GM18951 (cell line): Measurements from ENCODE around the gene IL3.

Experiments used
- POLR2A ChIP-seq: IDR thresholded peaks from 4 replicates; pipeline ENCODE4 v1.6.1; 2011; ENCODE audit warnings: mild to moderate bottlenecking; ENCODE audit not compliant: insufficient read length, insufficient read depth; ENCODE audit errors: extremely low read depth
- in situ Hi-C: fragments of 300-500 bp; cut with MboI; formaldehyde crosslinking; loops from one replicate; pipeline ENCODE4 v1.12.0; 2022; ENCODE audit warnings: low sequenced_read_pairs, mixed read lengths, inconsistent platforms; ENCODE audit not compliant: unreplicated experiment

IL3 gene

DNA sequence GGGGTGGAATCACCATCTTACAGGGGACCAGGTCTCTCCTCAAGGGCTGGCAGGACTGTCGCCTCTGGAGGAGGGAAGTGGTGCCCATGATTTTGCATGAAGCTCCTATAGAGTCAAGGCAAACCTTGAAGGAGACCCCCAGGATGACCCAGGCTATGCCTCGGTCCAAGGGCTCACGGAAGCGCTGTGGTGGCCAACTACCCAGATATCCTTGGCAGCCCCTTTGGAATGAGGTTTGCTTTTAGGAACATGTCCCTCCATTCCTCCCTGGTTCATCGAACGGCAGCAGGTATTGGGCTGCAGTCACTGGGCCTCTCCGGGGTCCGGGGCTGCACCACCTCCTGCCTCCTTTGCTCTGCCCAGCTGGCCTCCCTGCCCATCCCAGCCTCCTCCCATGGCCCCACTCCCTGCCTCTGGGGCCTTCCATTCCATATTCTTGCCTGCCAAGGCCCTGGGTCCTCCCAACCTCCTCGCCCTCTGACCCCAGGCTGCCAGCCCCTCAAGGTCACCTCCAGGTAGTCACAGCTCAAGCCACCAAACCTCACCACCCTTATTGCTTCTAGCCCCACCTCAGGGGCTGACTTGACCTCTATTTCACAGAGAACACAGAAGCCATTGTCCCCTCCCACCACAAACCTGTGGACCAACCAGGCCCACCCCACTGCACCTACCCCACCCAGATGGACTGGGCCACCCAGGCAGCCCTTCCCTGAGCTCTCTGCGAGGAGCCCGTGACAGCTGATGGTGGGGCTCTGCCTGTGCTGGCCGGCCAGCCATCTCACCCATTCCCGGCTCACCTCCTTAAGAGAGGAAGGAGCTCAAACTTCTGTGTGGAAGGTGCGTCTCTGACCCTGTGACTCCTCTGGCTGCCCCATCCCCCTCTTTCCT lies 3.6 kb upstream of the IL3 start:
- in situ Hi-C loops = no loop called here
- TF ChIP-seq POLR2A = no peak

DNA sequence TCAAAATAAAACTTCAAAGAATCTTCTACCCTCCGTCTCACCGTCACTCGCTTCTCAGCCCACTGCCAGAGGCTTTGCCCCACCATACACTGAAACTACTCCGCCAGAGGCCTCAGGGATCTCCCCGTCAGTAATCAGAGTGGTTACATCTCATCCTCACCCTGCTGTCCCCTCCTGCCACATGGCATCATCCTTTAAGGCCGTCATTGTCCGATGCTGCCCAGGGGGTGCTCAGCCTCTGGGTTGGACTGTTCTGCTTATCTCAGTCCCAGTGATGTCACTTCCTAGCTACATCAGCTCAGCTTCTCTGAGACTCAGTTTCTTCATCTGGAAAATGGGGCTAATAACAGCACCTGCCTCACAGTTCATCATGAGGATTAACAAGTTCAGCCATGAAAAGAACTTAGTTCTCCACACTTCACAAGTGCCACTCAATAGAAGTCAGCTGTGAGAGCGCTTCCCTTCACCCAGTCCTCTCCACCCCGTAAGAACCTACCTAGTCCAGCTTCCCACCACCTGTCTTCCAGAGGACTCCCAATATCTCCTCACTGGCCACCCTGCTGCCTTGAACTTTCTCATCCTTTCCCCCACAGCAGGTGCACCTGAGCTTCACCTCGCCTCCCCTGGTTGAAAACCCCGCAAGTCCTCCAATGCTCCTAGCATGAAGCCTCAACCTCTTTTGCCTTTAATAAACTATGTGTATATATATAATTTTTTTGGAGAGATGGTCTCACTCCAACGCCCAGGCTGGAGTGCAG lies 2.8 kb upstream of the IL3 start:
- TF ChIP-seq POLR2A = no peak
- in situ Hi-C loops = no loop called here

DNA sequence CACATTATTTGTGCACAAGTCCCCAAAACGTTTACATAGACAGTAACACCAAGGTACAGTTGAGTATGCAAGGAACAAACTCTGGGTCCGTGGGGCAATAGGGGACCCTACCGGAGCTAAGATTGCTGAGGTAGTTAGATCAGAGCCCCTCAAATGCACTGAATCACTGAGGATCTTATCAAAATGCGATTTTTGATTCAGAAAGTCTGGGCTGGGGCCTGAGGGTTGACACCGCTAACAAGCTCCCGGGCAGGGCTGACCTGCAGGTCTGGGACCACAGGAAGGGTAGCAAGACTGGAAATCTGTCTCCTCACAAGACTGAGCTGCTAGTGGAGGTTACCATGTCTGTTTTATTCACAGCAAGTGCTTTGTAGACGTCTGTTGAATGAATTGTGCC lies 1.8 kb upstream of the IL3 start:
- in situ Hi-C loops = no loop called here
- TF ChIP-seq POLR2A = no peak

DNA sequence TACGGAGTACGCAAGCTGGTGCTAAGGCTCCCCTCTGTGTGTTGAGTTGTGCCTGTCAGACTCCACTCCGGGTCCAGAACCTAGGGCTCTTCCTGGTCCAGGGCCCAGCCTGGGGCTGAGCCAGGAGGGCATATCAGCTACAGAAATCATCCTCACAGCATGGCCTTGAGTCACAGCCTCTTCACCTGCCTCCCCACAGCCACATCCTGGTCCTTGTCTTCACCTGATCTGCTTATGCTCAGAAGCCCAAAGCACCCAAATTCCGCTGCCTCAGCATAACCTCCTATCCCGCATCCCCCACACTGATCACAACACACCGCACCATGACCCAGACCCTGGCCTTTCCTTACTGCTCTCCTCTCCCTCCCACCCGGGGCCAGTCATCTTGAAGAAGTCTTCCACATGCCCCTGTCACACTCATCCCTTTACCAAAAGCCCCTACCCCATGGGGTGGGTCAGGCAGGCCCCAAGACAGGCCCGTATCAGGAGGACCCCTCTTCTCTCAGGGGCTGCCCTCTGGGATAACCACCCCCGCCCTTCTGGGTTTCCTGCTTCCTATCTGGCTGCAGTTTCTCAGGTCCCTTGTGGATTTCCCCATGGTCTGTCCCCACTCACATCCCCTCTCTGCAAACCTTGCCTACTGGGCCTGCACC lies 1.3 kb upstream of the IL3 start:
- in situ Hi-C loops = no loop called here
- no peak for TF ChIP-seq POLR2A

DNA sequence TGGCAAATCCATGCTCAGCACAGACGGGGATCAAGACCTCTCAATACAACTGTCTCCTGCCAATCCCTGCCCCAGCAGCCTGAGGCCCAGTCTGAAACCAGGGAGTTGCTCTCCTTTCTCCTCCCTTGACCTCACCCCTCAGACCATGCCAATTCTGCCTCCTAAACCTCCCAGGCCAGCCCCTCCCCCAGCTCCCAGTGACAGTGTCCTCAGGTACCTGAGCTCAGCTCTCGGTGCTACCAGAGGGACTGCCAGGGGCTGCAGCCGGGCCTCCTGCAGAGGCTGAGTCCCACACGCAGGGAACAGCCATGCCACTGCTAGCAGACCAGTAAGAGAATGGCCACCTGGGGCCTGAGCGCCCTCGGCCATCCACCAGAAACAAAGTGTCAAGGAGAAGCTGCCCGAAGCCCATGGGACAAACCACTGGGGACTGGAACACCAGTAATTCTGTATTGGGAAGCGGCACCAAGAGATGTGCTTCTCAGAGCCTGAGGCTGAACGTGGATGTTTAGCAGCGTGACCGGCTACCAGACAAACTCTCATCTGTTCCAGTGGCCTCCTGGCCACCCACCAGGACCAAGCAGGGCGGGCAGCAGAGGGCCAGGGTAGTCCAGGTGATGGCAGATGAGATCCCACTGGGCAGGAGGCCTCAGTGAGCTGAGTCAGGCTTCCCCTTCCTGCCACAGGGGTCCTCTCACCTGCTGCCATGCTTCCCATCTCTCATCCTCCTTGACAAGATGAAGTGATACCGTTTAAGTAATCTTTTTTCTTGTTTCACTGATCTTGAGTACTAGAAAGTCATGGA lies 557 bp upstream of the IL3 start:
- no peak for TF ChIP-seq POLR2A
- in situ Hi-C loops = no loop called here

DNA sequence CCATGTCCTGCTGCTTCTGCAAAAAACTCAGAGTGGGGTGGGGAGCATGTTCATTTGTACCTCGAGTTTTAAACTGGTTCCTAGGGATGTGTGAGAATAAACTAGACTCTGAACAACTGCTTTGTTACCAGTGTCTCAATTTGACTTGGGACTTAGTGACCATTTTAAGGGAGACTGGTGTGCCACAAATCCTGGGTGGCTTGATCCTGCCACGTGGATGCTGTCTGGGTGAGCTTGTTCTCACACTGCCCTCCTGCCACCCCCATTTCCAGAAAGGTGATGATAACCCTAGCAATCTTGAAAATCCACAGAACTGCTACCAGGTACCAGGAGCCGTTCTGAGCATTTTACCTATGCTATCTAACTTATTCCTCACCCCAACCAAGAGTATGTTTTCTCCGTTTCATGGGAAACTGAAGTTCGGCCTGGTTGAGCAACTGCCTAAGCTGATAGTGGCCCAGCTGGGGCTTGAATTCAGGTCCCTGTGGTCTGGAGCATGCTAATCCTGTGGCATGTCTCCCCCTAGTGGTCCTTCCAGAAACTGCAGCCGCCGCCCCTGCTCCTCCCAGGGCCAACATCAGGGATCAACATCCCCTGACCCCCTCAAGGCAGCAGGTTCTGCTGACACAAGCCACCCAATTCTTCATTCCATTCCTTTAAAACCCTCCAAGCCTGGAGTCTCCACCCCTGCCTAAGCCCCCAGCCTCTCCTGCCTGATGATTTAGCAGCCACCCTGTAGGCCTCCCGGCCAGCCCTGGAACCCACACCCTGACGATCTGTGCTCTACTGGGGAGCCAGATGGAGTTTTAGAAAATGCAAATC lies 2.8 kb downstream of the IL3 start:
- no peak for TF ChIP-seq POLR2A
- in situ Hi-C loops = no loop called here

DNA sequence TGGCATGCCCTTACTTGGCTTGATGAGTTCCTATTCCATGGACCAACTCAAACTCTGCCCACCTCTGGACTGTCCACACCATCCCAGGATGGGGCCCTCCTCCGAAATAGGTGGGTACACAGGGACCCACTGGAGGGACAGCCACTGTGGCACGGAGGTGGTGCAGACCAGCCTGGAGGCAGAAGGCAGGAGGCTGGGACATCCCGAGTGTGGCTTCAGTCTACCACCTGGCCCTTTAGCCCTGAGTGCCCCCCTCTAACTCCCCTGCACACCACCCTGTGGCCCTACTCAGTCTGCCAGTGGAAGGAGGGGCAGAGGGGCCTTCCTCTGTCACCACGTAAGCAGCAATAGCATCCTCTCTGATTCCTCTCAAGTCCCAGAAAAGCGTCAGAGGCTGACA lies 3.7 kb downstream of the IL3 start:
- TF ChIP-seq POLR2A = no peak
- in situ Hi-C loops = no loop called here

DNA sequence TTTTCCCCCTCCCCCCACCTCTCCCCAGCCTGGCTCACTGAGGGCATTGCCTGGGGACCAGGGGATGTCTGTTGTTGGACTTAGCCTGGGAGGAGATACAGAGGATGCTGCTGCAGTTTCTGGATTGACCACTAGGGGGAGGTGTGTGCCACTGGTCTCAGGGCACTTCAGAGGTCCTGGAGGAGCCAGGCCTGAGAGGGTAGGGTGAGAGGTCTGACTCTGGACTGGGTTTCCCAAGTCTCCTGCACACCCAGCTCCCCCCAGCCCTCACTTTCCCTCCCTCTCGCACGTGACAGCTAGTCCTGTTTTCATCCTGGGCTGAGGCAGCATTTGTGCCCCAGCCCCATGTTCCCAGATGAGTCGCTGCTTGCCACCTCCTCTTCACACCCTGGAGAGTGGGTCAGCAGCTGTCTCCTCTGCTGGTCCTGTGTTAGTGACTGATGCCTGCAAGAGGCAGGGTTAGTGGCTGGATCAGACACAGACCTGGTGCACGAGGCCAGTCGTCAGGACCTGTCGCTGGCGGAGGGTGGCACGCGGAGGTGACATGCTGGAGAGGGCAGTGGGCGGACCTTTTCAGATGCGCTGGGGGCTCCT lies 4.4 kb downstream of the IL3 start:
- in situ Hi-C loops = no loop called here
- TF ChIP-seq POLR2A = no peak

DNA sequence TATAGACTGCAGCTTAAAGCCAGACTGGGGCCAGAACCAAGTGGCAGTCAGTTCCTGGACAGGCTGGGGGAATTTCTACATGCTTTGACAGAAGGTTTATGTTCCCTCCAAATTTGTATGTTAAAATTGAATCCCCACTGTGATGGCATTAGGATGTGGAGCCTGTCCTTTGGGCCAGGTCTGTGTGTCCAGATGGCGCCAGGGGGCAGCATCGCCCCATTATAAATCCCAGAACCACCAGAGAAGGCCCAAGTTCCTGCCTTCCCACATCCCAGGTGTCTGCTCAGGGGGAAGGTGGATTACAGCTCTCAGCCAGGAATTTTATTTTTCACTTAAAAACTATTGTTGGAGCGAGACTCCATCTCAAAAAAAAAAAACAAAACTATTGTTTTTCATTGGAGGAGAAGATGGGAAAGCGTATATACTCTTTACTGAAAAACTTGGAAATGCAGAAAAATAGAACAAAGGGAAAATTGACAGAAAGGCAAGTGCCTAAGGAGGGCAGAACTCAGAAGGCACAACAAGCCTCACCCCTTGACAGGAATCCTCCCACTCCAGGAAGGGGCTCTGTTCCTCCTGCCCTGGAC lies 5.0 kb downstream of the IL3 start:
- in situ Hi-C loops = no loop called here

DNA sequence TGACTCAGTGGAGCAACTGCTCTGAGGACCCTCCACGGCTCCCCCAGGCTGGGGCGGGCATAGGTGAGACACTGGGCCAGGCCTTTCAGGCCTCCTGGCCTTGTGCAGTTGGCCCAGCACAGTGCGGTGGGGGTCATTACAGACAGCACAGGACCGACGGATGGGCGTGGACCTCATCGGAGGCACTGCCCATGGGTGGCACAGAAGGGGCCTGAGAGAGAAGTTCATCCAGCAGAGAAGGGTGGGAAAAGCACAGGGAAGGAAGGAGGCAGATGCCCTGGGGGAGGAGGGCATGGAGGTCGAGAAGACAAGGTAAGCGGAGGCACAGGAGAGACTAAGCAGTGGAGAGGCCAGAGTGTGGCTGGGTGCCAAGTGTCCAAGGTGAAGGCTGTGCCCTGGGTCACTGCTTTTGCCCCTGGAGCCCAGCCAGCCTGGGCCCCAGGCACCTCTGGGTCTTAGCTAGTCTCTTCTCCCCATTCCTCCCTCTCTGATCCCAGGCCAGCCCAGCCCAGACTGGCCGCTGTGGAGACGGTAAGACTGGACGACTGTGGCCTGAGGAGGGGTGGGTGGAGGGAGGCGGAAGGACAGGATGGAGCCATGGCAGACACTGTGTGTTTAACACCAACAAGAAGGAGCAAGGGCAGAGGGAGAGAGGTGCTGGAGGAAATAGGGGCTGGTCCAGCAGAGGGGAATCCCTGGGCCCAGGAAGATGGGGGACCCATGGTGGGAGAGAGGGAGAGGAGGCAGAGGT lies 5.7 kb downstream of the IL3 start:
- TF ChIP-seq POLR2A = no peak
- in situ Hi-C loops = no loop called here

More for the DNA sequence above, 5.0 kb downstream of the IL3 start:
- no peak for TF ChIP-seq POLR2A

DNA sequence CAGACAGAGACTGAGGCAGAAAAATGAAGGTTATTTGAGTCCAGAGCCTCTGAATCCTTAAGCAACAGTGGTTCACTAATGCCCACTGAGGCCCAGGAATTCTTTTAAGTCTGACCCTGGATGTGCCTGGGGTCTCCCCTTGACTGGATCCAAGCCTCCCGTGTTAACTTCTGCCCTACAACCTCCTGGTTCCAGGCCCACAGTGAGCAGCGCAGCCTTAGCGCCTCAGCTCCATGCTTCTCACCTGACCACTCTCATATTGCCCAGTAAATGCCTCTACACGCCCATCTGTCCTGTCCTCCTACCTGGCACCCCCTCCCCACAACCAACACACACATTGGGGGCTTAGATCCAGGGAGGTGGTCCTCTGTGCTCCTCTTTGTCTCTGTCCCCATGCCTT lies 6.4 kb downstream of the IL3 start:
- in situ Hi-C loops = no loop called here
- no peak for TF ChIP-seq POLR2A

DNA sequence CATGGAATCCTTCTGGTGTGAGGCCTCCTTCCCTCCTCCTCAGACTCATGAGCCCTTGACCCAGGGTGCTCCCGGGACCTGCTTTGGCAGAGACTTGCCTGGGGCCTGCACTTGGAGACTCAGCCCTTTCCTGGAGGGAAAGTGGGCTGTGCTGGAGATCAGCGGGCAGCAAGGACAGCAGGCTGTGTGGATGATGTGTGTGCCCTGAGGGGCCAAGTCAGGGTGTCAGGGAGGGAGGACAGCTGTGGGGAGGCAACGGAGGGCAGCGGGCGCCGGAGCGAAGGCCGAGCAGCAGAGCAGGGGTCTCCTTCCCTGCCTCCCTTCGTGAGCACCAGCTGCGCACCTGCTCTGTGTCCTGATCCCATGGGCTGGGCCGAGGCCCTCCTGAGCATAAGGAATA lies 7.0 kb downstream of the IL3 start:
- in situ Hi-C loops = no loop called here
- no peak for TF ChIP-seq POLR2A
